Body of pancreas (tissue), 4 donors: ENCODE results near the gene MAPK7. TPM values are rescaled to one million over a fixed set of nuclear protein-coding genes. Genes with fewer than 3 reads are reported as not detected.
A peak's percentile ranks its signal among the peaks of the same experiment; 100 is the strongest.

Experiments used
- ATAC-seq: fragments of 150-250 bp; one replicate; pipeline ENCODE4 v1.9.1; 2016
- DNase-seq, 4 donors: peaks; one replicate each; pipeline ENCODE4 v3.0.0-alpha.2; 2019
- H3K27ac ChIP-seq, 4 donors: fragments of 200-600 bp; sonication (generic); 1 replicate in 3 of 4; 2 replicates in 1 of 4; pipeline versions ENCODE4 v1.5.1 to v1.6.1; 2016 to 2019; ENCODE audit warnings: mild to moderate bottlenecking in 1 of 4, mixed read lengths in 1 of 4, moderate library complexity in 1 of 4
- H3K27me3 ChIP-seq, 2 donors: fragments of 200-600 bp; sonication (generic); one replicate each; pipeline ENCODE4 v1.6.0; 2016; ENCODE audit warnings: mild to moderate bottlenecking in 1 of 2
- H3K36me3 ChIP-seq, 2 donors: fragments of 200-600 bp; sonication (generic); replicated peaks in 1 of 2; 2 replicates each; pipeline ENCODE4 v1.5.1; 2016; ENCODE audit warnings: low read depth in 2 of 2; ENCODE audit not compliant: insufficient read depth in 1 of 2
- H3K4me1 ChIP-seq: fragments of 200-600 bp; sonication (generic); one replicate; pipeline ENCODE4 v1.6.0; 2016
- H3K4me3 ChIP-seq, 2 donors: fragments of 200-600 bp; sonication (generic); 1 replicate in 1 of 2; 2 replicates in 1 of 2; pipeline ENCODE4 v1.5.1; 2016 to 2019
- H3K9me3 ChIP-seq, 3 donors: fragments of 200-600 bp; sonication (generic); 1 replicate in 2 of 3; 2 replicates in 1 of 3; pipeline ENCODE4 v1.5.1; 2016
- CTCF ChIP-seq, 7 experiments: fragments of 450-650 bp in 4 of 7; fragments of 200-600 bp in 3 of 7; sonication (generic) in 3 of 7; IDR thresholded peaks; one replicate each; pipeline ENCODE4 v1.5.1; 2016 to 2019; ENCODE audit warnings: antibody characterized with exemption in 7 of 7
- POLR2A ChIP-seq, 3 donors: fragments of 450-650 bp; IDR thresholded peaks; one replicate each; pipeline ENCODE4 v1.6.1; 2016; ENCODE audit warnings: antibody characterized with exemption in 3 of 3, mild to moderate bottlenecking in 2 of 3
- WGBS, 2 donors: methylation state at CpG; one replicate each; pipeline ENCODE4 v1.1.5; 2017; 5-methylcytosine and 5-hydroxymethylcytosine counted together
- intact Hi-C: fragments of 100-400 bp; cut with DNase I; formaldehyde crosslinking; loops from one replicate; pipeline ENCODE4 v1.15.1; 2023
- total RNA-seq, 2 donors: library from RNA; depleted of rRNA; stranded (reverse); fragments of >200 nt; gene quantifications; one replicate each; pipeline ENCODE4 v1.1.0, GENCODE V29; 2016

Gene MAPK7
- total RNA-seq, 2 donors from 2014 or later: 10.1 to 29.3 TPM

- 84 to 89% methylated on average over 10 to 12 of the region's 12 CpGs for WGBS, 2 donors
- intact Hi-C loops: no loop called here
- DNase-seq (no peak), ATAC-seq (no peak)
- TF ChIP-seq POLR2A (IDR thresholded peaks at IDR 0.05): no peak
- no peaks in the 10 kb centered on the region for H3K36me3 ChIP-seq
- H3K4me1 ChIP-seq: peaks cover 14% of the 10 kb centered on the region
- H3K27me3 ChIP-seq: no peaks in the 10 kb centered on the region
- H3K27ac ChIP-seq: no peak overlapping the region
- H3K4me3 ChIP-seq: no peak overlapping the region
- no peaks in the 10 kb centered on the region for H3K9me3 ChIP-seq
Measured at GRCh38 chr17:19333736-19334290, 44.5 kb upstream of the MAPK7 start.

GRCh38 chr17:19334331-19334730, 44.0 kb upstream of the MAPK7 start:
- ATAC-seq (no peak), DNase-seq (no peak)
- H3K36me3 ChIP-seq: no peaks in the 10 kb centered on the region
- no peak for TF ChIP-seq POLR2A (IDR thresholded peaks at IDR 0.05)
- no peak for TF ChIP-seq CTCF (IDR thresholded peaks at IDR 0.05)
- intact Hi-C loops: no loop called here
- H3K27ac ChIP-seq: no peak overlapping the region
- peaks cover 14% of the 10 kb centered on the region for H3K4me1 ChIP-seq
- no peak overlapping the region for H3K4me3 ChIP-seq
- 89 to 93% methylated on average over 4 to 6 of the region's 6 CpGs for WGBS, 2 donors
- no peaks in the 10 kb centered on the region for H3K9me3 ChIP-seq
- no peaks in the 10 kb centered on the region for H3K27me3 ChIP-seq

GRCh38 chr17:19335951-19336631, 42.2 kb upstream of the MAPK7 start:
- intact Hi-C loops: no loop called here
- DNase-seq: no peak
- Histone ChIP-seq H3K4me1 (peaks cover 14% of the 10 kb centered on the region), H3K9me3 (no peaks in the 10 kb centered on the region), H3K36me3 (no peaks in the 10 kb centered on the region), H3K27ac (no peak overlapping the region), H3K4me3 (no peak overlapping the region), H3K27me3 (no peaks in the 10 kb centered on the region)
- WGBS, 2 donors: 84 to 85% methylated on average over 12 to 18 of the region's 18 CpGs
- TF ChIP-seq POLR2A (IDR thresholded peaks at IDR 0.05): no peak
- TF ChIP-seq CTCF (IDR thresholded peaks at IDR 0.05): no peak
- ATAC-seq: no peak

GRCh38 chr17:19336938-19337711, 41.2 kb upstream of the MAPK7 start:
- 56 to 77% methylated on average over 14 to 21 of the region's 21 CpGs for WGBS, 2 donors
- TF ChIP-seq POLR2A (IDR thresholded peaks at IDR 0.05) (no peak), CTCF (IDR thresholded peaks at IDR 0.05) (peak in 3 of 7 experiments; percentile 50 to 72 (median 52))
- H3K9me3 ChIP-seq: no peaks in the 10 kb centered on the region
- H3K36me3 ChIP-seq: no peaks in the 10 kb centered on the region
- no peak overlapping the region for H3K4me3 ChIP-seq
- intact Hi-C loops: no loop called here
- DNase-seq (peak in 2 of 4 donors; percentile 66 to 85), ATAC-seq (no peak)
- H3K4me1 ChIP-seq: peaks cover 14% of the 10 kb centered on the region
- H3K27ac ChIP-seq: no peak overlapping the region
- H3K27me3 ChIP-seq: no peaks in the 10 kb centered on the region

DNA sequence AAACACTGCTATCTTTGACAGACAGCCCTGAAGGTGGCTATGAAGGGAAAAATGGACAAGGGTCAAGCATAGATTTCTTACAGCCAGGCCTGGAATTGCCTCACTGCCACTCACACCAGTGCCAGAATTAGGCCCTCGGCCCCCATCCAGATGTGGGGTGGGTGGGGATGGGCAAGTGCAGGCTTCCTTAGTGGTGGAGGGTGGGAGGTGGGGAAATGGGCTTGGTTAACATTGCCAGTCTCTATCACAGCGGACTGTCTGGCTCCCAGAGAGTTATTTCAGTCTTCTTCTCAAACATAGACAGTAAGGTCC, 40.6 kb upstream of the MAPK7 start:
- TF ChIP-seq CTCF (IDR thresholded peaks at IDR 0.05): no peak
- no peak for TF ChIP-seq POLR2A (IDR thresholded peaks at IDR 0.05)
- DNase-seq (no peak), ATAC-seq (peak; percentile 7)
- Histone ChIP-seq H3K27me3 (no peaks in the 10 kb centered on the region), H3K27ac (peak overlapping the region in 1 of 4 donors; percentile 11), H3K9me3 (no peaks in the 10 kb centered on the region), H3K4me3 (no peak overlapping the region), H3K36me3 (no peaks in the 10 kb centered on the region), H3K4me1 (peaks cover 14% of the 10 kb centered on the region)
- intact Hi-C loops: no loop called here
- 70 to 81% methylated on average over 2 of the region's 2 CpGs for WGBS, 2 donors
